NCI-H2196 treated with DMSO at 0.1 percent for 48 hours (cell line): ENCODE results near the gene CCAR1.
"Not testable (repeated sequence)": the region's sequence is repeated elsewhere in the genome, so short reads cannot be mapped to it uniquely, and the experiment has no call there.

Experiments used
- DNase-seq: peaks from one replicate; lab custom pipeline; 2025; ENCODE audit not compliant: unreplicated experiment; lab: John Stamatoyannopoulos, UW

The CCAR1 gene

DNA sequence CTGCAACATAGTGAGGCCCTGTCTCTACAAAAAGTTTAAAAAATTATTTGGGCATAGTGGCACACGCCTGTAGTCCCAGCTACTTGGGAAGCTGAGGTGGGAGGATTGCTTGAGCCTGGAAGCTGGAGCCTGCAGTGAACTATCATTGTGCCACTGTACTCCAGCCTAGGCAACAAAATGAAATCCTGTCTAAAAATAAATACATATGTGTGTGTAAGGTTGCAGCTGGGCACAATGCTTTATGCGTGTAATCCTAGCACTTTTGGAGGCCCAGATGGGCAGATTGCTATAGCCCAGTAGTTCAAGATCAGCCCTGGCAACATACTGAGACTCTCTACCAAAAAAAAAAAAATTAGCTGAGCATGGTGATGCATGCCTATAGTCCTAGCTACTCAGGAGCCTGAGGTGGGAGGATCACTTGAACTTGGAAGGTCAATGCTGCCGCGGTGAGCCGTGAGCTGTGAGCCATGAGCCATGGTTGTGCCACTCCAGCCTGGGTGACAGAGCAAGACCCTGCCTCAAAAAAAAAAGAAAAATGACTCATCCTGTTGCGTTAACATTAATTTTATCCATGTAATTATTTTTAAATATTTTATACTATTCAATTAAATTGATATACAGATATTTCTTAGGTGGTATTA, 38.3 kb downstream of the CCAR1 start:
- DNase-seq = no peak

DNA sequence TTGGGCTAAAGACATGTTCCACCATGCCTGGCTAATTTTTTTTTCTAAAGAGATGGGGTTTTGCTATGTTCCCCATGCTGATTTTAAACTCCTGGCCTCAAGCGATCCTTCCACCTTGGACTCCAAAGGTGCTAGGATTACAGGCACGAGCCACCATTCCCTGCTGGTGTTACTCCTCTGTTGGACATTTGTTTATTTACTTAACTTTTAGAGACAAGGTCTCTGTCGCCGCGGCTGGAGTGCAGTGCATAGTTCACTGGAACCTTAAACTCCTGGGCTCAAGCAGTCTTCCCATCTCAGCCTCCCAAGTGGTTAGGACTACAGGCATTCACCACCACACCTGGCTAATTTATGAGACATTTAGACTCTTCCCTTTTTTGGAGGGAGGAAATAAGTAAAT, 38.9 kb downstream of the CCAR1 start:
- no peak for DNase-seq

DNA sequence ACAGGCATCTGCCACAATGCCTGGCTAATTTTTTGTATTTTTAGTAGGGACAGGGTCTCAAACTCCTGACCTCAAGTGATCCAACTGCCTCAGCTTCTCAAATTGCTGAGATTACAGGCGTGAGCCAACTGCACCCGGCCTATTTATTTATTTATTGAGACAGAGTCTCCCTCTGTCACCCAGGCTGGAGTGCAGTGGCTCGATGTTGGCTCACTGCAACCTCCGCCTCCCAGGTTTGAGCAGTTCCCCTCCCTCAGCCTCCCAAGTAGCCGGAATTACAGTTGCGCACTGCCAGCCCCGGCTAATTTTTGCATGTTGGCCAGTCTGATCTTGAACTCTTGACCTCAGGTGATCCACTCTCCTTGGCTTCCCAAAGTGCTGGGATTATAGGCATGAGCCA, 46.4 kb downstream of the CCAR1 start:
- DNase-seq = not testable (repeated sequence)

DNA sequence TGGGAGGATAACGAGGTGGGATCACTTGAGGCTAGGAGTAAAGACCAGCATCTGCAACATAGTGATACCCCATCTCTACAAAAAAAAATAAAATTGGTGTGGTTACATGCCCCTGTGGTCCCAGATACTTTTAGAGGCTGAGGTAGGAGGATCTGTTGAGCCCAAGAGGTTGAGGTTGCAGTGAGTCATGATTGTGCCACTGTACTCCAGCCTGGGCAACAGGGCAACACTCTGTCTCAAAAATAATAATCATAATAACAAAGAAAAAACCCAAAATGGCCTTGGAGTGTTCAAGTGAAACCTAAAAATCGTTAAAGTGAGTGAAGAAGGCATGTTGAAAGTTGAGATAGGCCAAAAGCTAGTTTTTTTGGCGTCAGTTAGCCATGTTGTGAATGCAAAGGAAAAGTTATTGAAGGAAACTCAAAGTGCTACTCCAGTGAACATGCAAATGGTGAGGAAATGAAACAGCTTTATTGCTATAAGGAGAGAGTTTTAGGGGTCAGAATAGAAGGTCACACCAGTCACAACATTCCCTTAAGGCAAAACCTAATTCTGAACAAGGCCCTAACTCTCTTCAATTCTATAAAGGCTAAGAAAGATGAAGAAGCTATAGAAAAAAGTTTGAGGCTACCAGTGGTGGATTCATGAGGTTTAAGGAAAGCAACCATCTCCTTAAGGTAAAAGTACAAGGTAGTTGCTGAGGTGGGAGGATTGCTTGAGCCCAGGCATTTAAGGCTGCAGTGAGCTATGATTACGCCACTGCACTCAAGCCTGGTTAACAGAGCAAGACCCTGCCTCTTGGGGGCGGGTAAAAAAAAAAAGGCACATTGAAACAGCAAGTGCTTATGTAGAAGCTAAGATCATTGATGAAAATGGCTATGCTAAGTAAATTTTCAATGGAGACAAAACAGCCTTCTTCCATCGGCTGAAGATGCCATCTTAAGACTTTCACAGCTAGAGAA, 60.9 kb downstream of the CCAR1 start:
- no peak for DNase-seq

DNA sequence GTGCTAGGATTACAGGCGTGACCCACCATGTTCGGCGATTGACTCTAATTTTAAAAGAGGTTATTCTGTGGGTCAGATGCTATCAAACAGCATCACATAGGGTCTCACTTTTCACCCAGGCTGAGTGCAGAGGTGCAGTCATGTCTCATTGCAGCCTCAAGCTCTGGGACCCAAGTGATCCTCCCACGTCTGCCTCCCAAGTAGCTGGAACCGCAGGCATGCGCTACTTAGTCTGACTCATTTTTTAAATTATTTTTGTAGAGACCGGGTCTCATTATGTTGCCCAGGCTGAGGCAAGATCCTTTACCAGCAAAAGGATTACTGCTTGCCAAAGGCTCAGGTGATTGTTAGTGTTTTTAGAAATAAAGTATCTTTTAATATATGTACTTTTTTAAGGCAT, 63.4 kb downstream of the CCAR1 start:
- no peak for DNase-seq

DNA sequence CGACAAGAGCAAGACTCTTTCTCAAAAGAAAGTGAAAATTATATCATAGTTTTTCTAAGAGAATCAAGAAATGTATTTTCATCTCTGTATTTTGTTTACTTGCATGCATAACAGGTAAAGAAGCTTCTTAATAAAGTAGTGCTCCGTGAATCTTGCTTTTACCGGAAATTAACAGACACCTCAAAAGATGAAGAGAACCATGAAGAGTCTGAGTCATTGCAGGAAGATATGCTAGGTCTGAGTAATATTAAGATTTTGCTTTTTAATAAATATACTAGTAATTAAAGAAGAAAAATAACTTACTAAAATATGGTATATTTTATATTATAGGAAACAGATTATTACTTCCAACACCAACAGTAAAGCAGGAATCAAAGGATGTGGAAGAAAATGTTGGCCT, 66.8 kb downstream of the CCAR1 start:
- DNase-seq = no peak

DNA sequence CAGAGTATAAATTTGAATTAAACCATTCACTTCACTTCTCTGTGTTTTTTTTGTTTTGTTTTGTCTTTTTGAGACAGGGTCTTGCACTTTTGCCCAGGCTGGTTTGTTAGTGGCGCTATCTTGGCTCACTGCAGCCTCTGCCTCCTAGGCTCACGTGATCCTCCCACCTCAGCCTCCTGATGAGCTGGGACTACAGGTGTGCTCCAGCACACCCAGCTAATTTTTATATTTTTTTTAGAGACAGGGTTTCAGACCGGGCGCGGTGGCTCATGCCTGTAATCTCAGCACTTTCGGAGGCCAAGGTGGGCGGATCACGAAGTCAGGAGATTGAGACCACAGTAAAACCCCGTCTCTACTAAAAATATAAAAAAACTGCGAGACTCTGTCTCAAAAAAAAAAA, 69.4 kb downstream of the CCAR1 start:
- no peak for DNase-seq

DNA sequence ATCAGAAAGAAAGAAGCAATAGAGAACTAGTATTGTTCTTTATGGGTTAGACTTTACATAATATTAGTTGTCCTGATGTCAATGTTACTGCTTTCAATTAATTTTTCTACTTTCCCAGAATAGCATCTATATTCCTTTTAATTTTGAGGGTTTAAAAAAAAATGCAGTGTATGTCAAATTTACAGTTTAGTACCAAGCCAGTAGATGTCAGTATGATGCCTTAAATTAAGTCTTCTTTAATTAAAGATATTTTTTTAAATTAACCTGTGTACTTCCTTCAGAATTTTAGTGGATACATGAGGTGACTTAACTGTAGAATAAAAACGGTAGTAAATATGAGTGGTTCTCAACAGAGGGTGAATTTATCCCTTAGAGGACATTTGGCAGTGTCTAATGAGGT, 71.1 kb downstream of the CCAR1 start:
- no peak for DNase-seq

DNA sequence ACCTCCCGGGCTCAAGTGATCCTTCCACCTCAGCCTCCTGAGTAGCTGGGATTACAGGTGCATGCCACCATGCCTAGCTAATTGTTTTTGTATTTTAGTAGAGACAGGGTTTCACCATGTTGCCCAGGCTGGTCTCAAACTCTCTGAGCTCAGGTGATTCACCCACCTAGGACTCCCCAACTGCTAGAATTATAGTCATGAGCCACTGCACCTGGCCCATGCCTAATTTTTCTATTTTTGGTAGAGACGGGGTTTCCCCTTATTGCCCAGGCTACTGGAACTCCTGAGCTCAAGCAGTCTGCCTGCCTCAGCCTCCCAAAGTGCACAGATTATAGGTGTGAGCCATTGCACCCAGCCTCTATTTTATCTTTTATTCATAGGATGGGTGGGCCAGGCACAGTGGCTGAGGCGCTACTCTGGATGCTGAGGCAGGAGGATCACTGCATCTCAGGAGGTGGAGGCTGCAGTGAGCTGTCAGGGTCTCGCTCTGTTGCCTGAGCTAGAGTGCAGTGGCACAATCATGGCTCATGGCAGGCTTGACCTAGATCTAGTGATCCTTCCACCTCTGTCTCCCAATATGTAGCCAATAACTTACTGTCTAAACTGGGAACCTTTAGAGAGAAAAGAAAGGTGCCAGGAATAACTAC, 75.0 kb downstream of the CCAR1 start:
- DNase-seq = no peak

DNA sequence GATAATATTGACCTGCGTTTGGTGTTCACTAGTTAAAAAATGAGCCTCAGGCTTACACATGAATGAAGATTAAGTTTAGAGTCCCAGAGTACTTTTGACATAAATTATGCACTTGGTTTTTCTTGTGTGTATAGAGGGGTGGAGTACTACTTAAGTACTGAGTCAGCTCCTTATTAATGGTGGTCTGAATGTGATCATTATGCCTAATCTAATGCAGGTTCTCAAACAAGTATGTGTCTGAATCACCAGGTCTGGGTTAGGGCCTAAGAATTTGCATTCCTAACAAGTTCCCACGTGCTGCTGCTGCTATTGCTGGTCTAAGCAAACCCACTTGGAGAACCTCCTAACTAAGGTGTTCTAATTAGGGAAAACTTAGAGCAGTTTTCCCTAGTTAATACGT, 75.6 kb downstream of the CCAR1 start:
- DNase-seq = no peak

DNA sequence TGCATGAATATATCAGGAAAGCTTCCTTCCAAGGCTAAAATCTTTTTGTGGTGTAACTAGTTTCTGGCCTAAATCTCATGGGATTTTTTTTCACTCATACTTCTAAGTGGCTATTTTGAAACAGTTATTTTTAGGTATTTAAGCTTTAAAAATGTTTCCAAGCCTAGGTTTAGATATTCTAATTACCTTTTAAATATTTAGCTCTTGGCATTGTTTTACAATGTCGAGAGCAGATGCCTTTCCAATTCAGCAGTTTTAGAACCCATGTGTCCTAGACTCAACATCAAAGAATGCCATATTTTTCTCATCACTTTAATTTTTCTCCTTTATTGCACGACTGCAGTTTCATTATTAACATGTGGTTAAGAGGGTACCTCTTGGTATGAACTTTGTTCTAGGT, 79.2 kb downstream of the CCAR1 start:
- DNase-seq = no peak

DNA sequence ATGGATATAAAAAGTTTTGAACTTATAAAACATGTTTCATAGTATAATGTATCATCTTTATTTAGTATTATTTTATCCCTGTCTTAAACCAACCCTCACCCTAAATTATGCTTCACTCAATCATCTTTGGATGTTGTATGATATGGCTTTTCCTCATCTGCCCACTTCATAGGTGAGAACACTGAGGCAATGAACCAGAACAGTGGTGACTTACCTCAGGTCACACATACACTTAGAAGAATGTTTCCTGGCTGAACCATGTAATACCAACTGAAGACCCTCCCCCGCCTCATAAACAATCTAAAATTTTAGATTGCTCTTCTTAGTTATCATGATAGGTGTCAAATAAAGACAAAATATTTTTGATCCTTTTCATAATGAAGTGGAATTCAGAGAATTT, 83.7 kb downstream of the CCAR1 start:
- no peak for DNase-seq

DNA sequence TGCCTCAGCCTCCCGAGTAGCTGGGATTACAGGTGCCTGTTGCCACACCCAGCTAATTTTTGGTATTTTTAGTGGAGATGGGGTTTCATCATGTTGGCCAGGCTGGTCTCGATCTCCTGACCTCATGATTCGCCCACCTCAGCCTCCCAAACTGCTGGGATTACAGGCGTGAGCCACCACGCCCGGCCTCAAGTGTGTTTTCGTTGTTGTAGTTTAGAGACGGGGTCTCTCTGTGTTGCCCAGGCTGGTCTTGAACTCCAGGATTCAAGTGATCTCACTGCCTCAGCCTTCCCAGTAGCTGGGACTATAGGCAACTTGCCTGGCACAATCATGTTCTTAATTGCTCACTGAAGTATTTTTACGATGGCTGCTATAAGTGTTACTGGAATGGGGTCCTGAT, 89.8 kb downstream of the CCAR1 start:
- not testable (repeated sequence) for DNase-seq

DNA sequence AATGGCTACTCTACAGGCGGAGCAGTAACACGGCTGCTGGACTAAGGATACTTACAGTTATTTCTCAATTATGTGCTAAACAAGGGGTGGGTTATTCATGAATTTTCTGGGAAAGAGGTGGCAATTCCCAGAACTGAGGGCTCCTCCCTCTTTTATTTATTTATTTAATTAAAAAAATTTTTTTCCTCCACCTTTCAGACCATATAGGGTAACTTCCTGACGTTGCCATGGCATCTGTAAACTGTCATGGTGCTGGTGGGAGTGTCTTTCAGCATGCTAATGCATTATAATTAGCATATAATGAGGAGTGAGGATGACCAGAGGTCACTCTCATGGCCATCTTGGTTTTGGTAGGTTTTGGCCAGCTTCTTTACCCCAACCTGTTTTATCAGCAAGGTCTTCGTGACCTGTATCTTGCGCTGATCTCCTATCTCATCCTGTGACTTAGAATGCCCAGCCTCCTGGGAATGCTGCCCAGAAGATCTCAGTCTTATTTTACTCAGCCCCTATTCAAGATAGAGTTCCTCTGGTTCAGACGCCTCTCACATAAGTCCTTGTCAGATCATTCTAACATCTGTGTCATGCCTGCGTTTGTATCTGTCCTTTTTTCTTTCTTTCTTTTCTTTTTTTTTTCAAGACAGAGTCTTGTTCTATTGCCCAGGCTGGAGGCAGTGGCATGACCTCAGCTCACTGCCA, 90.4 kb downstream of the CCAR1 start:
- DNase-seq = no peak

DNA sequence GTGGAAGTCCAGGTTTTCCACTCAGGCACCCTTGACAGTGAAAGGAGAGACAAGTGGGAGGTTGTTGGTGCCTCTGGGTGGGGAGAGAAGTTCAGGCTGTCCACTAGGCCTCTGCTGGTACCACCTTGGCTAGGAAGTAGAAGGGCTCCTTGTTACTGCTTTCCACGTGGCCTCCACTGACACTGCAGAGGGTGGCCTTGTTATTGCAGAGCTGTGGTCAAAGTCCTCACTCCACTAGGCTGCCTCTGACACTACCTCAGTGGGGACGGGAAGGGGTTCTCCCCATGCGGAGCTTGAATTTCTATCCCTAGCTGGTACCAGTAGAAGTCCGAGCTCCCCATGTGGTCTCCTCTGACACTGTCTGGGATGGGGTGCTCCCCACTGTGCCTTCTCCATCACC, 91.4 kb downstream of the CCAR1 start:
- DNase-seq = no peak

DNA sequence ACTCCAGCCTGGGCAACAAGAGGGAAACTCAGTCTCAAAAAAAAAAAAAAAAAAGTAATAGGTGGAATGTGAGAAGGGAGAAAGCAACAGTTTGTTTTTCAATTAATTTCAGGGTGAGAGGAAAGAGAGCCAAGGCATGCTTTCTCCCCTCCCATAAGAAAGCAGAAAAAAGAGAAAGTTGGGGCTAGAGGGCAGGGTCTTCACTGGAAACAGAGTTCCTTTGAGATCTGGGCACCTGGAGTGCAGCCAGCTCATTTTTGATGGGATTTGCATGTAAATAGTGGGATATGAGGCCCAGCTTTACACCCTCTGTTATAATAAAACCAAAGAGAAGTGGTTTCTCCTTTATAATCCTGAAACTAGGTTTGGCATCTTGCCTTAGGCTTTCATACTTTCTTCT, 92.5 kb downstream of the CCAR1 start:
- no peak for DNase-seq

DNA sequence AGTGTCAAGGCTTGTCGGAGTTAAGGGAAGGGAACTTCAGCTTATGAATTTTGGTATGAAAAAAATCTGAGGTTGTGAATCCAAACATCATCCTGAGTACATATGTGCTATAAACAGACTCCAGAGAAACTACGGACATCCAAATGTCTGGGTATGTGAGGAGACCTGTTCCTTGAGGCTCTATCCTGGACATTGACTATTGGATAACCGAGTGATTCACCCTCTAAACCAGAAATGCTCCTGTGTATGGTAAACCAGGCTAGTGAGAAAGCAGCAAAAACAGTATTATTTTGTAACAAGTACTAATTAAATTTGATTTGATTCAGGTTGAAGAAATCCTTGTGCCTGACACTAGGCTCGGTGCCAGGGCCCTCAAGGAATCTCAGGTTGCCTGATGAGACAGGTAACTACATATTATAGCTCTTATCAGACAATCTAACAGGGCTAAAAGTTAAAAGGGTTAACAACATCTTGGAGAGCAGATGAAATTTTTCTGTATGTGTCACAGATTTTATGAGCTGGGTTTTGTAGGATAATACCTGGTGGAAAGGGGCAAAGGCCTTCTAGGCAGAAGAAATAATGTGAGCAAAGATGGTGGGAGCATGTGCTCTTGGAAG, 95.9 kb downstream of the CCAR1 start:
- DNase-seq = no peak

DNA sequence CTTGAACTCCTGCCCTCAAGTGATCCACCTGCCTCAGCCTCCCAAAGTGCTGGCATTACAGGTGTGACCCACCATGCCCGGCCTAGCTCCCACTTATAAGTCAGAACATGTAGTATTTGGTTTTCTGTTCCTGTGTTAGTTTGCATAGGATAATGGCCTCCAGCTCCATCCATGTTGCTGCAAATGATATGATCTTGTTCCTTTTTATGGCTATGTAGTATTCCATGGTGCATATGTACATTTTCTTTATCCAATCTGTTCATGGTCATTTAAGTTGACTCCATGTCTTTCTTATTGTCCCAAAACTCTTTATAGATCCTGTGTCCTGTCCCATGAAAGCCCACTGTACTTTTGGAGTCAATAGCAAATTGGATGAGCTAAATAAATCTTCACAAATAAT, 99.3 kb downstream of the CCAR1 start:
- DNase-seq = not testable (repeated sequence)

DNA sequence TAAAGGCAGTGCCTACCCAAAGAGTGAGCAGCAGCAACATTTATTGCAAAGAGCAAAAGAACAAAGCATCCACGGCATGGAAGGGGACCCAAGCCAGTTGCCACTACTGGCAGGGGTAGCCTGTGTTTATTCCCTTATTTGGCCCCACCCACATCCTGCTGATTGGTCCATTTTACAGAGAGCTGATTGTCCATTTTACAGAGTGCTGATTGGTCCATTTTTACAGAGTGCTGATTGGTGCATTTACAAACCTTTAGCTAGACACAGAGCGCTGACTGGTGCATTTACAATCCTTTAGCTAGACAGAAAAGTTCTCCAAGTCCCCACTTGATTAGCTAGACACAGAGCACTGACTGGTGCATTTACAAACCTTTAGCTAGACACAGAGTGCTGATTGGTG, 101.6 kb downstream of the CCAR1 start:
- not testable (repeated sequence) for DNase-seq

DNA sequence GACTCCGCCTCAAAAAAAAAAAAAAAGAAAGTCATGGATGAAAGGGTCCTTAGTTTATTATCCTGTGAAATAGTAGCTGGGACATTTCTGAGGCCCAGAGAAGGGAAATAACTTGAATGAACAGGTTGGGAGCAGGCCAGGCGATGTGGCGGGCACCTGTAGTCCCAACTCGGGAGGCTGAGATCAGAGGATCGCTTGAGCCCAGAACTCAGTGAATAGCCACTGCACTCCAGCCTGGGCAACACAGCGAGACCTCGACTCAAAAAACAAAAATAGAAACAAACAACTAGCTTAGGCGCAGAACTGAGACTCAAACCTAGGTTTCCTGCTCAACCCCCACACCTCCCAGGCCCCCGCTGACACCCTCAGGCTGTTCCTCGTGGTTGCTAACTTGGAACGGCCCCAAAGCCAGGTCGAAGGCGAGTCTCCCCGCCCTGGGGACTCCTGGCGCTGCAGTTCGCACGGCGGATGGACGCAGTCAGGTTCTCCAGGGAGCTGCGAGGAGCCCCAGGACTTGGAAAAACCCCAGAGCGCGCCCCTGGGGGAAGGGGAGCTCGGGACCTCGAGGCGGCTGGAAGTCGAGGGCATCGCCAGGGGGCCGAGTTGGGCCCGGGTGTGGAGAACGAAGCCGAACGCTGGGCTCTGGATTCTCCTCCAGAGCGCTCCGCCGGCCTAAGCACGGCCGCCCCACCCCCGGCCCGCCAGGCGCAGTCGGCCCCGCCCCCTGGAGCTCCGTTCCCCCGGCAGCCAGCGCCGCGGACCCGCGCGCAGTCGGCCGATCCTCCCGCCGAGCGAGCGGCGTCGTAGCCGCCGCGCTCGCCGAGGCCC, 105.9 kb downstream of the CCAR1 start, which contains the start of gene STOX1:
TSS of gene STOX1 (plus strand) at position 768 of the 828 bp plus-strand sequence. CDS start 93 bp downstream, outside the sequence.
- peak; percentile 20 for DNase-seq
